Stomach (tissue), 4 donors: ENCODE measurements around the gene LCE7A.
A peak's percentile ranks its signal among the peaks of the same experiment; 100 is the strongest.

Experiments used
- EP300 ChIP-seq: sonication (generic); formaldehyde crosslinking; IDR thresholded peaks from one replicate; pipeline ENCODE4 v1.6.1; 2017; ENCODE audit warnings: antibody characterized with exemption
- POLR2AphosphoS5 ChIP-seq, 3 donors: sonication (generic); formaldehyde crosslinking; IDR thresholded peaks; one replicate each; pipeline ENCODE4 v1.6.1; 2016; ENCODE audit warnings: antibody characterized with exemption in 3 of 3
- TF ChIP-seq, protein P1 (sequence below), 7 experiments: fragments of 450-650 bp in 4 of 7; fragments of 200-600 bp in 3 of 7; sonication (generic) in 3 of 7; IDR thresholded peaks; one replicate each; pipeline ENCODE4 v1.5.1; 2016 to 2019; ENCODE audit warnings: antibody characterized with exemption in 7 of 7, control low read depth in 2 of 7, mild to moderate bottlenecking in 1 of 7

DNA sequence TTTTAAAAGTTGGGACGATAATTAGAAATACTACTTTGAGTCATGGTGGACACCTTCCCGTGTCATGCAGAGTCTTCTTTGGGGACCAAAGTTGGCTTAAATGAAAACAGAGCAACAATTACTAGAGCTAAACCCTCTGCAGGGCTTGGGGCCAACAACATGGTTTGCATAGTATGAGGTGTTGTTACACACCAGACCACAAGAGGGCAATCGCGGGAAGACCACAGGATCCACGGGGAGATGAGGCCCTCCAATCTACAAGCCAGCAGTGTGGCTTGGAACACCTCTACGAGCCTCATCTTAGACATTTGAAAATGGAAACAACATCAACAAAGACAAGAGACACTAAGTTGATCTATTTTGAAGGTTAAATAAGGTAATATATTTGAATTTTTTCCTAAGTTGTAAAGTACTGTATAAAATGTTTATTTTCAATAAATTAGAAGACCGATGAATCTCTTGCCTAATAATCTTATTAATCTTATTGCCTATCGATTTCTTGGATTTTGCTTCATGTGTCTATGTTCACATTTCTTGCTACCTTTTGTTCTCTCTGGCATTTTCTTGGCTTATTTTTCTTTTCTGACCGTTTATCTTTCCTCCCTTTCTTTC, 10.1 kb downstream of the LCE7A start:
- TF ChIP-seq, protein P1, sequence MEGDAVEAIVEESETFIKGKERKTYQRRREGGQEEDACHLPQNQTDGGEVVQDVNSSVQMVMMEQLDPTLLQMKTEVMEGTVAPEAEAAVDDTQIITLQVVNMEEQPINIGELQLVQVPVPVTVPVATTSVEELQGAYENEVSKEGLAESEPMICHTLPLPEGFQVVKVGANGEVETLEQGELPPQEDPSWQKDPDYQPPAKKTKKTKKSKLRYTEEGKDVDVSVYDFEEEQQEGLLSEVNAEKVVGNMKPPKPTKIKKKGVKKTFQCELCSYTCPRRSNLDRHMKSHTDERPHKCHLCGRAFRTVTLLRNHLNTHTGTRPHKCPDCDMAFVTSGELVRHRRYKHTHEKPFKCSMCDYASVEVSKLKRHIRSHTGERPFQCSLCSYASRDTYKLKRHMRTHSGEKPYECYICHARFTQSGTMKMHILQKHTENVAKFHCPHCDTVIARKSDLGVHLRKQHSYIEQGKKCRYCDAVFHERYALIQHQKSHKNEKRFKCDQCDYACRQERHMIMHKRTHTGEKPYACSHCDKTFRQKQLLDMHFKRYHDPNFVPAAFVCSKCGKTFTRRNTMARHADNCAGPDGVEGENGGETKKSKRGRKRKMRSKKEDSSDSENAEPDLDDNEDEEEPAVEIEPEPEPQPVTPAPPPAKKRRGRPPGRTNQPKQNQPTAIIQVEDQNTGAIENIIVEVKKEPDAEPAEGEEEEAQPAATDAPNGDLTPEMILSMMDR (IDR thresholded peaks at IDR 0.05) = peak in 5 of 7 experiments; percentile 39 to 74 (median 66)
- no peak for TF ChIP-seq EP300
- TF ChIP-seq POLR2AphosphoS5 (IDR thresholded peaks at IDR 0.05) = peak in 1 of 3 donors; percentile 8
